IMR-90 (cell line): ENCODE data around the gene TBC1D22A. TPM values are rescaled to one million over a fixed set of nuclear protein-coding genes. Genes with fewer than 3 reads are reported as not detected.

Source experiments
- ATAC-seq: fragments of 200-7000 bp; cut with Tn5 transposase; 2 replicates; pipeline ENCODE4 v1.9.1; 2020; ENCODE audit warnings: low read depth, mild to moderate bottlenecking, moderate library complexity
- BruUV-seq: library from RNA; stranded (reverse); fragments of 400-500 nt; replicated peaks from 2 replicates; lab custom pipeline; 2021; lab: Mats Ljungman, UMichigan
- CTCF ChIA-PET: fragments of 300-600 bp; formaldehyde crosslinking; extraction: SDS; loops from one replicate; lab custom pipeline; 2021; ENCODE audit warnings: antibody characterized with exemption; lab: Yijun Ruan, JAX
- POLR2A ChIA-PET: fragments of 300-600 bp; sonication (Branson Sonifier 250); formaldehyde crosslinking; loops from one replicate; lab custom pipeline; 2022; ENCODE audit warnings: antibody characterized with exemption; ENCODE audit not compliant: unreplicated experiment; lab: Charles Lee
- DNase-seq: peaks from one replicate; pipeline ENCODE4 v3.0.0; 2013
- H2AFZ ChIP-seq: replicated peaks from 2 replicates; pipeline ENCODE3; 2013; ENCODE audit warnings: low read length, mild to moderate bottlenecking; ENCODE audit not compliant: poor library complexity
- H2AK5ac ChIP-seq: 2 replicates; pipeline ENCODE4 v1.6.1; 2013; ENCODE audit warnings: low read depth, low read length, inconsistent platforms
- H2AK9ac ChIP-seq: replicated peaks from 2 replicates; pipeline ENCODE3; 2013; ENCODE audit warnings: mild to moderate bottlenecking, low read depth, low read length, moderate library complexity; ENCODE audit not compliant: poor library complexity
- H2BK120ac ChIP-seq: 2 replicates; pipeline ENCODE4 v1.6.1; 2013; ENCODE audit warnings: low read depth, low read length, inconsistent platforms
- H2BK15ac ChIP-seq: 3 replicates; pipeline ENCODE4 v1.6.1; 2013; ENCODE audit warnings: low read depth, low read length, inconsistent platforms
- H2BK20ac ChIP-seq: 2 replicates; pipeline ENCODE4 v1.6.1; 2013; ENCODE audit warnings: low read depth, mild to moderate bottlenecking, inconsistent platforms, low read length, moderate library complexity
- H2BK5ac ChIP-seq: 2 replicates; pipeline ENCODE4 v1.6.1; 2013; ENCODE audit warnings: mild to moderate bottlenecking, low read depth, low read length, inconsistent platforms; ENCODE audit not compliant: poor library complexity, severe bottlenecking
- H3K14ac ChIP-seq: replicated peaks from 2 replicates; pipeline ENCODE4 v1.6.1; 2013; ENCODE audit warnings: low read depth, low read length, inconsistent platforms
- H3K18ac ChIP-seq: 2 replicates; pipeline ENCODE4 v1.6.1; 2013; ENCODE audit warnings: low read depth, low read length, control low read depth
- H3K23ac ChIP-seq: 2 replicates; pipeline ENCODE4 v1.6.1; 2013; ENCODE audit warnings: low read depth, low read length, inconsistent platforms
- H3K27ac ChIP-seq: 2 replicates; pipeline ENCODE4 v1.5.1; 2013; ENCODE audit warnings: mild to moderate bottlenecking, control low read depth, low read length; ENCODE audit not compliant: insufficient read depth
- H3K27me3 ChIP-seq: 2 replicates; pipeline ENCODE4 v1.6.1; 2013; ENCODE audit warnings: low read length; ENCODE audit not compliant: control insufficient read depth, insufficient read depth
- H3K36me3 ChIP-seq: 2 replicates; pipeline ENCODE4 v1.6.1; 2013; ENCODE audit warnings: low read length, mixed read lengths; ENCODE audit not compliant: control insufficient read depth, insufficient read depth
- H3K4ac ChIP-seq: 2 replicates; pipeline ENCODE4 v1.6.1; 2013; ENCODE audit warnings: low read depth, low read length, inconsistent platforms
- H3K4me1 ChIP-seq: 2 replicates; pipeline ENCODE4 v1.6.1; 2013; ENCODE audit warnings: low read length, mixed read lengths; ENCODE audit not compliant: control insufficient read depth, insufficient read depth
- H3K4me2 ChIP-seq: 2 replicates; pipeline ENCODE4 v1.6.1; 2013; ENCODE audit warnings: low read depth, mild to moderate bottlenecking, control low read depth, low read length, moderate library complexity
- H3K4me3 ChIP-seq: 2 replicates; pipeline ENCODE4 v1.5.1; 2013; ENCODE audit warnings: low read depth, mild to moderate bottlenecking, control low read depth, low read length, moderate library complexity; ENCODE audit not compliant: insufficient read depth
- H3K56ac ChIP-seq: 2 replicates; pipeline ENCODE4 v1.6.1; 2013; ENCODE audit warnings: low read length, inconsistent platforms; ENCODE audit not compliant: insufficient read depth; ENCODE audit errors: extremely low read depth
- H3K79me1 ChIP-seq, 2 experiments: 2 replicates each; pipeline ENCODE4 v1.6.1; 2013; ENCODE audit warnings: low read length in 2 of 2, inconsistent platforms in 1 of 2, low read depth in 1 of 2
- H3K9ac ChIP-seq: 2 replicates; pipeline ENCODE4 v1.6.1; 2013; ENCODE audit warnings: low read depth, low read length, control low read depth
- H3K9me1 ChIP-seq: 2 replicates; pipeline ENCODE4 v1.6.1; 2013; ENCODE audit warnings: low read length, inconsistent platforms; ENCODE audit not compliant: insufficient read depth
- H3K9me3 ChIP-seq: 2 replicates; pipeline ENCODE4 v1.6.1; 2013; ENCODE audit warnings: low read length; ENCODE audit not compliant: control insufficient read depth, insufficient read depth
- H4K20me1 ChIP-seq: 2 replicates; pipeline ENCODE4 v1.6.1; 2013; ENCODE audit warnings: low read length, inconsistent platforms; ENCODE audit not compliant: insufficient read depth
- H4K5ac ChIP-seq: 2 replicates; pipeline ENCODE4 v1.6.1; 2013; ENCODE audit warnings: mild to moderate bottlenecking, low read depth, low read length, control low read depth
- H4K8ac ChIP-seq, 2 experiments: 2 replicates each; pipeline ENCODE4 v1.6.1; 2013; ENCODE audit warnings: low read depth in 2 of 2, low read length in 2 of 2, control low read depth in 1 of 2, inconsistent platforms in 1 of 2
- H4K91ac ChIP-seq: 2 replicates; pipeline ENCODE4 v1.6.1; 2013; ENCODE audit warnings: low read depth, low read length, inconsistent platforms; ENCODE audit not compliant: insufficient read depth
- CHD1 ChIP-seq: IDR thresholded peaks from 2 replicates; pipeline ENCODE4 v1.6.1; 2012; ENCODE audit warnings: low read depth, low read length, improper control_type of control experiment
- CTCF ChIP-seq: conservative IDR thresholded peaks from 2 replicates; pipeline ENCODE4 v1.5.1; 2012; ENCODE audit warnings: mild to moderate bottlenecking, low read depth, low read length, improper control_type of control experiment
- MAZ ChIP-seq: IDR thresholded peaks from 2 replicates; pipeline ENCODE4 v1.6.1; 2012; ENCODE audit warnings: low read depth, mild to moderate bottlenecking, low read length, improper control_type of control experiment, moderate library complexity, borderline replicate concordance
- POLR2A ChIP-seq: IDR thresholded peaks from 2 replicates; pipeline ENCODE4 v1.6.1; 2012; ENCODE audit warnings: mild to moderate bottlenecking, low read depth, low read length
- RAD21 ChIP-seq: IDR thresholded peaks from 2 replicates; pipeline ENCODE4 v1.6.1; 2012; ENCODE audit warnings: low read length, improper control_type of control experiment
- RCOR1 ChIP-seq: IDR thresholded peaks from 2 replicates; pipeline ENCODE4 v1.6.1; 2012; ENCODE audit warnings: mild to moderate bottlenecking, low read length, improper control_type of control experiment; ENCODE audit not compliant: insufficient replicate concordance
- WGBS, 2 experiments: methylation state at CpG; one replicate each; pipeline versions ENCODE4 v1.1.5 to v1.1.7; 2013; ENCODE audit warnings: missing lambda C conversion rate in 2 of 2; ENCODE audit not compliant: insufficient read length in 1 of 2; ENCODE audit errors: extremely low coverage in 2 of 2; 5-methylcytosine and 5-hydroxymethylcytosine counted together
- dilution Hi-C: fragments of 300-500 bp; cut with HindIII; formaldehyde crosslinking; loops from one replicate; pipeline ENCODE4 v1.14.3; 2018; ENCODE audit warnings: low sequenced_read_pairs; ENCODE audit not compliant: unreplicated experiment
- in situ Hi-C: fragments of 300-500 bp; cut with MboI; formaldehyde crosslinking; loops from 3 replicates; pipeline ENCODE4 v1.14.3; 2019; ENCODE audit warnings: low sequenced_read_pairs, inconsistent platforms, mixed read lengths
- intact Hi-C: fragments of 100-400 bp; cut with micrococcal nuclease; formaldehyde crosslinking; loops from 2 replicates; pipeline ENCODE4 v1.10.0; 2022
- polyA plus RNA-seq, 3 experiments: library from polyadenylated mRNA; depleted of rRNA; stranded (reverse); fragments of >200 nt; gene quantifications; 2 replicates each; pipeline ENCODE4 v1.2.3, GENCODE V29; 2012; ENCODE audit warnings: low replicate concordance in 1 of 3
- total RNA-seq: library from RNA; depleted of rRNA; stranded (reverse); fragments of >200 nt; gene quantifications from 2 replicates; pipeline ENCODE4 v1.2.3, GENCODE V29; 2012

TBC1D22A gene
- total and polyA plus RNA-seq, 2 of the 4 experiments (the other 2 are of a cell fraction): 9.0 to 16.7 TPM

GRCh38 chr22:47163856-47164513, 401.5 kb downstream of the TBC1D22A start:
- dilution Hi-C loops (no loop called here), intact Hi-C loops (no loop called here), in situ Hi-C loops (no loop called here)
- H2AFZ ChIP-seq: peak overlapping the region; percentile 45
- H3K9me1 ChIP-seq: peaks cover 10% of the 10 kb centered on the region
- ATAC-seq (no peak), DNase-seq (no peak)
- no peak overlapping the region for H2AK5ac ChIP-seq
- H4K91ac ChIP-seq: no peak overlapping the region
- no peak overlapping the region for H2BK120ac ChIP-seq
- no peak overlapping the region for H3K23ac ChIP-seq
- no peak overlapping the region for H4K5ac ChIP-seq
- TF ChIP-seq CHD1: no peak
- TF ChIP-seq RCOR1: no peak
- TF ChIP-seq RAD21: no peak
- no peak for TF ChIP-seq CTCF
- TF ChIP-seq MAZ: no peak
- TF ChIP-seq POLR2A: no peak
- no peak overlapping the region for H2BK15ac ChIP-seq
- H3K4me3 ChIP-seq: no peak overlapping the region
- no peak overlapping the region for H3K4ac ChIP-seq
- peaks cover 5% of the 10 kb centered on the region; the same call in 1 of the 2 replicates for H3K36me3 ChIP-seq
- no peak overlapping the region for H2AK9ac ChIP-seq
- H3K79me1 ChIP-seq: no peaks in the 10 kb centered on the region; a peak in 1 of 4 replicates
- WGBS, 2 experiments: 91% methylated on average over 14 of the region's 22 CpGs; no CpG with 5 or more reads in 1 of the 2 experiments
- no peak overlapping the region for H2BK20ac ChIP-seq
- H3K14ac ChIP-seq: no peak overlapping the region
- H3K9ac ChIP-seq: no peak overlapping the region
- H2BK5ac ChIP-seq: no peak overlapping the region
- no peak overlapping the region for H3K56ac ChIP-seq
- H3K4me1 ChIP-seq: peaks cover 2% of the 10 kb centered on the region; the same call in 1 of the 2 replicates
- H3K9me3 ChIP-seq: no peaks in the 10 kb centered on the region
- H4K8ac ChIP-seq: no peak overlapping the region
- H3K18ac ChIP-seq: no peak overlapping the region
- BruUV-seq: no TSS peak
- no peak overlapping the region for H3K27ac ChIP-seq
- ChIA-PET CTCF (no interaction called here), POLR2A (no interaction called here)
- no peak overlapping the region for H3K4me2 ChIP-seq
- H3K27me3 ChIP-seq: no peaks in the 10 kb centered on the region
- H4K20me1 ChIP-seq: no peaks in the 10 kb centered on the region; the same call in none of the 2 replicates
